NCI-H2196 (cell line): ENCODE data around the gene ZNF213.

Experiments
- DNase-seq: peaks from one replicate; lab custom pipeline; 2025; ENCODE audit not compliant: unreplicated experiment; lab: John Stamatoyannopoulos, UW

Gene ZNF213, protein sequence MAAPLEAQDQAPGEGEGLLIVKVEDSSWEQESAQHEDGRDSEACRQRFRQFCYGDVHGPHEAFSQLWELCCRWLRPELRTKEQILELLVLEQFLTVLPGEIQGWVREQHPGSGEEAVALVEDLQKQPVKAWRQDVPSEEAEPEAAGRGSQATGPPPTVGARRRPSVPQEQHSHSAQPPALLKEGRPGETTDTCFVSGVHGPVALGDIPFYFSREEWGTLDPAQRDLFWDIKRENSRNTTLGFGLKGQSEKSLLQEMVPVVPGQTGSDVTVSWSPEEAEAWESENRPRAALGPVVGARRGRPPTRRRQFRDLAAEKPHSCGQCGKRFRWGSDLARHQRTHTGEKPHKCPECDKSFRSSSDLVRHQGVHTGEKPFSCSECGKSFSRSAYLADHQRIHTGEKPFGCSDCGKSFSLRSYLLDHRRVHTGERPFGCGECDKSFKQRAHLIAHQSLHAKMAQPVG

DNA sequence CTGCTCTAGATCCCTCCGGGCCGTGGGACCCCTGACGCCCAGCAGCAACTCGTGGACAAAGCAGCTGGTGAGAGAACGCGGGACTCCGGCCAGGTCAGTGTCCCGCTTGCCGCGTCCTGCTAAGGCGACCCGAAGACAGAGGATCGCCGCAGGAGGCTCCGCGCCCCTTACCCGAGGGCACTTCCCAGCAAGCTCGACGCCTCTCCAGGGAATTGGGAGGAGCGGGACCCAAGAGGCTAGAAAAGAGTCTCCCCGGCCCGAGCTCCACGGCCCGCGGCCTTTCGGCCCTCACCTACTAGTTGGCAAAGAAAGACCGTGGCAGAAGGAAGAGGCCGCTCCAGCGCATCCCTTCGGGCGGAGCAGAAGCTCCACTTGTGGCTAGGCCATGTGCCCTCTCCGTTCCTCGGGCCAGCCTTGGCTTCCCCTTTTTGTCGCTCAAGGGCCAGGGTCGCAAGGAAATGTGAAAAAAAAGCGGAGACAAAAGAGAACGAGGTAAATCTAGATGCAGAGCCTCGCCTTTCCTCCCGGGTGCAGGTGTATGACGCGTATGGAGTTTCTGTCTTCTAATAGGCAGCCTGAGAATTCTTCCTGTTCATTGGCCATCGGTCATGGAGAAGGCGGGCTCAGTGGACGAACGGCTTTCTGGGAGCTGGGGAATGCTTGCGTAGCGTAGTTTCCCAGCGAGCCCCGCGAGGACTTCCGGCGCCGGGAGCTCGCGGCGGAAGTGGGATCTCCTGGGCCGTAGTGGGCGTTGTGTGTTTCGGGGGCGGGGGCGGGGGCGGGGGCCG, at the start of gene ZNF213:
Gene ZNF213 (plus strand): TSS at position 692 of the 788 bp plus-strand sequence. CDS start 2,252 bp downstream, outside the sequence.
- DNase-seq: peak; percentile 98

DNA sequence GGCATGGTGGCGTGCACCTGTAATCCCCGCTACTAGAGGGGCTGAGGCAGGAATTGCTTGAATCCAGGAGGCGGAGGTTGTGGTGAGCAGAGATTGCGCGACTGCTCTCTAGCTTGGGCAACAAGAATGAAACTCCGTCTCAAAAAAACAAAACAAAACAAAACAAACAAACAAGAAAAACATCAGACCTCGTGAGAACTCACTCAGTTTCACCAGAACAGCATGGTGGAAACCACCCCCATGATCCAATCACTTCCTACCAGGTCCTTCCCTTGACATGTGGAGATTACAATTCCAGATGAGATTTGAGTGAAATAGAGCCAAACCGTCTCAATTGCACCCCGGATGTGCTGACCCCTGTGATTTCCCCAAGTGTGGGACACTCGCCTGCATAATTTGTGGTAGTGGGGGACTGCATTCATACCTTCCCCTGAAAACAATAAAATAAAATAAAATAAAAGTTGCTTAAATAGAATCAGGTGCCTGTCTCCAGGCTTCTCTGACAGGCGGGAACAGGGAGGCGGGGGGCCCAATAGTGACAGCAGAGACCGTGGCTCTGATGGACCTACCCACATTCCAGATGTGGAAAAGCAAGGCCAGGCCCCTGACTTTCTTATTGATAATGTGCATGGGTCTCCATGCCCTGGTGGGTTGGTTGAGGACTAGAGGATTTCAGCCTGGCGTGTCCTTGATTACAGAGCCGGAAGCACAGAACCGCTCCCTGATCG, 48.8 kb upstream of the ZNF213 start:
- DNase-seq: no peak

DNA sequence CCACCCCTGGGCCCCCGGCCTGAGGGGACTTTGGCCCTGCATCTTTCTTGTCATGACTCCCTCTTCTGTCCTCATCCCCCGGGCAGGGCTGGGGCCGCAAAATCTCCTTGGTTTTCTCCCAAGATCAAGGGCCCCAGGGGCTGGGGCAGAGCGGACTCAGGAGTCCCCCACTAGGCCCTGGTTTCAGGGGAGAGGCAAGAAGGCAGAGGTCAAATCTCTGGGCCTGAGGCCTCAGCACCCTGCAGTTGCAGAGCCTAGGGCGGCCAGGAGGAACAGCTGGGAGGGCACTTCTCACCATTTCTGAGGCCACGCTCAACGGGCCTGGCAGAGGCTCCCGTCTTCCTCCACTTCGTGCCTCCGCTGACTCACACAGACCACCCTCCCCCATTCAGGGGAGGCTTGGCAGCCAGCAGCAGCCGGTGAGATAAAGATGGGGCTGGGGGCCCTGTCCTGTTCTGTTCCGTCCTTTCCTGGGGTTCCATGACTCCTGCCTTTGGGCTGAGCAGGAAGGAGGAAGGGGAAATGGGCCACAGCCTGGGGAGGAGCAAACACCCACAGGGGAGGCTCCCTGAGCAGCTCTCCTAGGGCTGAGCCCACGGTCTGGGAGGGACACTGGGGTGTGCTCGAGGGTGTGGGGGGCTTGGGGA, 48.1 kb upstream of the ZNF213 start:
- DNase-seq: no peak

DNA sequence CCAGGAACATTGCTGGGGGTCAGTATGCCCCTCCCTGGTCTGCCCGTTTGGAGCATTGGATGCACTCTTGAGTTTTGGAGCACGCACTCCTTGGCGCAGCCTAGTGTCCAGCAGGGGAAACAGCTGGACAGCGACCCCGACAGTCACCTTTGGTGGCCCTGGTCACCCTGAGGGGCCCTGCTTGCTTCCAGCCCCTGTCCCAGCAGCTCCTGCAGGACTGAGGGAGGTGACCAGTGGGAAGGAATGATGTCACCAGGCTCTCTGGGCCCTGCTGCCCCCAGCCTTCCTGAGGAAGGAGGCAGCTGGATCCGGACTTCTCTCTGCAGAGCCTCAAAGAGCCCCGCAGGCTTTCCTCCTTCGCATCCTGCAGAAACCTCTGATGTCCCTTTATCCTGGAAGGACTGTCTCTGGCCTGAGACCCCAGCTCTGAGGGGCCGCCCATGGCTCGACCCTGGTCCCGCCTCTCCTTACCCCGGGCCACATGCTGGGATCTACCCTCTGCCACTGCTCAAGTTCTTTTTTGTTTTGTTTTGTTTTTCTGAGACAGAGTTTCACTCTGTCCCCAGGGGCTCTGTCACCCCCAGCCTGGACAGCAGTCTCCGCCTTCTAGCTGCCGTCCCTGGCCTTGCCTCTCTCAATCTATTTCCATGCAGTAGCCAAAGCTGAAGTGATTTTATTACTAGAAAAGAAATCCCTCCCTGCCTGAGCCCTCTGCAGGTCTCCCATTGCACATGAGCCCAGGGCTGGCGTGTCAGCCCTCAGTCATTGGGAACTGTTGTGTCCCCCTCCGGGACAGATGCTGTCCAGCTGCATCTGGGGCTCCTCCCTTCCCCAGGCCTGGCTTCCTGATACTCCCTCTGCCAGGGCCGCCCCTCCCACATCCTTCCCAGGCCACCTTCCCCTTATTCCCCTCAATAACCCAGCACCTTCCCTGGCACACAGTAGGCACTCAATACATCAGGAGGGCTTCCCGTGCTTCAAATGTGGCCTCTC, 47.3 kb upstream of the ZNF213 start:
- DNase-seq: no peak

GRCh38 chr16:3088450-3088849, 46.4 kb upstream of the ZNF213 start:
- DNase-seq: no peak

DNA sequence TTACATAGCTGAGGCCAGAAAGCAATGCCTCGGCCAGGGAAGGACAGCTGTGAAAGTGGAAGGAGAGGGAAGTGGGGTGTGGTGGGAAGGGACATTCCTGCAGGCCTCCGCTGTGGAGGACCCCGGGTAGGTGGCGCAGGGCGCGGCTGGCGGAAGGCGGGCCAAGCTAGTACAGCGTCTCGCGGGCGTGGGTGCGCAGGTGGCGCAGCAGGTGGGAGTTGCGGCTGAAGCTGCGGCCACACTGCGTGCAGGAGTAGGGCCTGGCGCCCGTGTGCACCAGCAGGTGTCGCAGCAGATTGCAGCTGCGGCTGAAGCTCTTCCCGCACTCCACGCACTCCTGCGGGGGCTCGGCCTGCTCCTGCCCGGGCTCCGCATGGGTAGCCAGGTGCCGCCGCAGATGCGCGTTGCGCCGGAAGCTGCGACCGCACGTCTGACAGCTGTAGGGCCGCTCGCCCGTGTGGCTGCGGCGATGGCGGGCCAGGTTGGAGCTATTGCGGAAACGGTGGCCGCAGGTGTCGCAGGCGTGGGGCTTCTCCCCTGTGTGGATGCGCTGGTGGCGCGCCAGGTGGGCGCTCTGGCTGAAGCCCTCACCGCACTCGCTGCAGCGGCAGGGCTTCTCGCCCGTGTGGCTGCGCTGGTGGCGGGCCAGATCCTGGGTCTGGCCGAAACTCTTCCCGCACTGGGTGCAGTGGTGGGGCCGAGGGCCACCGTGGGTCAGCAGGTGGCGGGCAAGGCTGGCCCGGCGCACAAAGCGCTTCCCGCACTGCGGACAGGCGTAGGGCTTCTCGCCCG, 45.7 kb upstream of the ZNF213 start:
- DNase-seq: no peak

DNA sequence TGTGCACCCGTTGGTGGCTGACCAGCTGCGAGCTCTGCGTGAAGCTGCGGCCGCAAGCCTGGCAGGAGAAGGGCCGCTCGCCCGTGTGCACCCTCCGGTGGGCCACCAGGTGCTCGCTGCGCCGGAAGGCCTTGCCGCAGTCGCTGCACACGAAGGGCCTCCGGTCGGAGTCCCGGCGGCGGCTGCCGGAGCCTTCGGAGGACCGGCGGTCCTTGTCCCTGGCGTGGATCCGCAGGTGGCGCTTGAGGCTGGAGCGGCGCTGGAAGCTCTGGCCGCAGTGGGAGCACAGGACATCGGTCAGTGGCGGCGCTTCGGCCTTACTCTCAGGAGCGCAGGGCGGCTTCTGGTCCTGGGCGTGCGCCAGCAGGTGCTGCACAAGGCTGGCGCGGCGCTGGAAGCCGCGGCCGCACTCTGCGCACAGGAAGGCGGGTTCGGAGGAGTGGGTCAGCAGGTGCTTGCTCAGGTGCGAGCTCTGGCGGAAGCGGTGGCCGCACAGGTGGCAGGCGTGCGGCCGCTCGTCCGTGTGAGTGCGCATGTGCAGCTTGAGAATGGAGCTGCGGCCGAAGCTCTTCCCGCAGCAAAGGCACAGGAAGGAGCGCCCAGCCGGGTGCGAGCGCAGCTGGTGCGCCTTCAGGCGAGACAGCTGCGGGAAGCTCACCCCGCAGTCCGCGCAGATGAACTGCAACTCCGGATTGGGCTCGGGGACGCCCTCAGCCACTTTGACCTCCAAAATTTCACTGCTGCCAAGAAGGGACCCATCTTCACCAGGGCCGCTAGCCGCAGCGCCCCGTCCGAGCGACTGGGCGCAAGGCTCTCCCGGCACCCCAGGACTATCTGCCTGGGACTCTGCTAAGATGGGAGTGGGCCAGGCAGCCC, 44.9 kb upstream of the ZNF213 start:
- no peak for DNase-seq

GRCh38 chr16:3091551-3091950, 43.3 kb upstream of the ZNF213 start:
- DNase-seq: no peak

GRCh38 chr16:3092501-3092941, 42.3 kb upstream of the ZNF213 start:
- no peak for DNase-seq

- peak; percentile 38 for DNase-seq
Observed at GRCh38 chr16:3094289-3095027, 40.4 kb upstream of the ZNF213 start.

DNA sequence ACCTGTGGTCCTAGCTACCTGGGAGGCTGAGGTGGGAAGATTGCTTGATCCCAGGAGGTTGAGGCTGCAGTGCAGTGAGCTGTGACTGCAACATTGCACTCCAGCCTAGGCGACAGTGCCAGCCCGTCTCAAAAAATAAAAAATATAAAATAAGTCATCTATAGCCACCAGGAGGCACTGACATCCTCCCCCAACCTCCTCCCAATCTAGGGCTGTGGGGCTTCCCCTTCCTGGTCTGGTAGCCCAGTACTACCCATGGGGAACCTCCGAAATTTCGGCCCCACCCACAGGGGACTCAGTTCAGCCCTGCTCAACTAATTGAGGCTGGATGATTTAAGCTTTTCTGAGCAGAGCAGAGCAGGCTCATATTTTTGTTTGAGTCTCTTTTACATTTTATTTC, 39.0 kb upstream of the ZNF213 start:
- DNase-seq: no peak

- no peak for DNase-seq
Observed at GRCh38 chr16:3096362-3096761, 38.5 kb upstream of the ZNF213 start.

GRCh38 chr16:3097266-3097665, 37.6 kb upstream of the ZNF213 start:
- no peak for DNase-seq

DNA sequence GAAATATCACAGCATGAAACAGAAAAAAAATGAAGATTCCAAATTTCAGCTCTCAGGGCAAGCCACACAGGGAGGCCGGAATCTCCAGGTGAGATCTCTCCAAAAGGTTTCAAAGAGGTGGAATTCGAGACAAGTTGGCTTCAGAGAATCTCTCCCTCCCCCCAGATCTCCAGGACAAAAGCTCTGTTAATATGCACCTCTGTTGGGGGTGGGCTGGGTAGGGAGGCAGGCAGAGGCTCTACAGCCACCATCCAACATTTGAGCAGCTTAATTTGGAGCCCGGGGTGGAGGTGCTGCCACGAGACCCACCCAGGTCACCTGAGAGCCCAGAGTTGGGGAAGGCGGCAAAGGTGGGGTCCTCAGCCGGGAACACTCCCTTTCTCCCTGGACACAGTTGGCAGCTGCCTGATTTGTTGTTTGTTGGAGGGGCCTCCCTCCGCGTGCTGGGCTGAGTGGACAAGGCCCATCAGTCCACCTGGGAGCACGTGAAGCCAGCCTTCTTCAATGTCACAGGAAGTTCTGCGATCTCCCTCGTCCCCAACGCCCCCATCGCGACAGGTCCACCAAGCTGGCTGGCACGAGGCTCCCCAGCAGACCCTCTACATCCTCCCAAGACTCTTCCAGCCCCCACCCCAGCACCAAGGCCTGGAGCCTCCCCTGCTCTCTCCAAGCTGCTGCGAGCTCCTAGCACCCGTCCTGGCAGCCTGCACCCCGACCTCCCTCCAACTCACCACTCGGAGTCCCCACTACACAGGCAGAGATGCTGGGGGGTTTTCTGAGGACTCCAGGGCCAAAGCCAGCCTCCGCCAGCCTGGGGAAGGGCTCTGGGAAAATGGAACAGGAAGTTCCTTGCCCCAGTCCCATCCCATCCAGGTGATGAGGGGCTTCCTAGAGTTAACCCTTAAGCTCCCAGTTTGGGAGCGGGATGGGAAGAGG, 36.1 kb upstream of the ZNF213 start, which contains the start of gene ZSCAN10:
Gene ZSCAN10 (minus strand): TSS at position 836 of the 936 bp plus-strand sequence. CDS start 6,357 bp downstream, outside the sequence.
- DNase-seq: no peak

- DNase-seq: no peak
Observed at GRCh38 chr16:3099395-3099731, 35.5 kb upstream of the ZNF213 start.
